Neural cell (in vitro differentiated cells): Measurements from ENCODE around the gene MAGED2. TPM values are rescaled to one million over a fixed set of nuclear protein-coding genes. Genes with fewer than 3 reads are reported as not detected.
"Not testable (repeated sequence)": the region's sequence is repeated elsewhere in the genome, so short reads cannot be mapped to it uniquely, and the experiment has no call there.

ENCODE experiments used
- H2AFZ ChIP-seq: fragments of 200-600, 300-800 bp; sonication (generic), shearing (Covaris generic); 2 replicates; pipeline ENCODE4 v1.6.0; 2014; ENCODE audit warnings: low read depth, mild to moderate bottlenecking, antibody characterized with exemption, low read length, moderate library complexity
- H3F3A ChIP-seq: fragments of 200-600 bp; shearing (Covaris generic); 2 replicates; pipeline ENCODE4 v1.6.1; 2016; ENCODE audit warnings: mild to moderate bottlenecking, moderate library complexity, mixed read lengths, antibody characterized with exemption, low read length; ENCODE audit not compliant: insufficient read depth, poor library complexity, severe bottlenecking
- H3K27ac ChIP-seq: fragments of 200-600, 300-800 bp; sonication (generic), shearing (Covaris generic); 2 replicates; pipeline ENCODE4 v1.5.1; 2014; ENCODE audit warnings: mild to moderate bottlenecking, low read length, moderate library complexity
- H3K27me3 ChIP-seq: fragments of 300-800, 200-600 bp; sonication (generic), shearing (Covaris generic); 2 replicates; pipeline ENCODE4 v1.6.0; 2014; ENCODE audit warnings: mild to moderate bottlenecking, low read depth, low read length, moderate library complexity; ENCODE audit not compliant: insufficient read depth
- H3K36me3 ChIP-seq: fragments of 300-800, 200-600 bp; sonication (generic), shearing (Covaris generic); 2 replicates; pipeline ENCODE4 v1.5.1; 2014; ENCODE audit warnings: mild to moderate bottlenecking, antibody characterized with exemption, low read length, moderate library complexity; ENCODE audit not compliant: insufficient read depth
- H3K4me2 ChIP-seq: fragments of 300-800, 200-600 bp; sonication (generic), shearing (Covaris generic); 2 replicates; pipeline ENCODE4 v1.6.0; 2014; ENCODE audit warnings: mild to moderate bottlenecking, low read length
- H3K4me3 ChIP-seq: fragments of 300-800, 200-600 bp; sonication (generic), shearing (Covaris generic); 2 replicates; pipeline ENCODE4 v1.5.1; 2014; ENCODE audit warnings: mild to moderate bottlenecking, low read length, moderate library complexity
- H3K79me2 ChIP-seq: fragments of 200-600 bp; shearing (Covaris generic); replicated peaks from 2 replicates; pipeline ENCODE4 v1.6.0; 2014; ENCODE audit warnings: mild to moderate bottlenecking, low read length, moderate library complexity; ENCODE audit not compliant: insufficient read depth
- H3K9ac ChIP-seq: fragments of 300-800, 200-600 bp; sonication (generic), shearing (Covaris generic); 2 replicates; pipeline ENCODE4 v1.6.1; 2016; ENCODE audit warnings: mild to moderate bottlenecking, low read length, mixed read lengths
- H3K9me2 ChIP-seq: fragments of 200-600 bp; shearing (Covaris generic); 2 replicates; pipeline ENCODE4 v1.6.1; 2016; ENCODE audit warnings: mild to moderate bottlenecking, low read length, mixed read lengths; ENCODE audit not compliant: insufficient read depth
- H3K9me3 ChIP-seq: fragments of 200-600, 300-800 bp; sonication (generic), shearing (Covaris generic); 2 replicates; pipeline ENCODE4 v1.6.1; 2016; ENCODE audit warnings: mild to moderate bottlenecking, mixed run types, low read length, moderate library complexity, mixed read lengths
- H4K20me1 ChIP-seq: fragments of 200-600 bp; shearing (Covaris generic); 2 replicates; pipeline ENCODE4 v1.6.1; 2016; ENCODE audit warnings: mild to moderate bottlenecking, mixed run types; ENCODE audit not compliant: insufficient read depth
- CTCF ChIP-seq: fragments of 450-650 bp; IDR thresholded peaks from 2 replicates; pipeline ENCODE4 v1.5.1; 2014; ENCODE audit warnings: antibody characterized with exemption, mild to moderate bottlenecking, moderate library complexity; ENCODE audit not compliant: poor library complexity, severe bottlenecking
- EP300 ChIP-seq: fragments of 450-650 bp; conservative IDR thresholded peaks from 2 replicates; pipeline ENCODE4 v1.6.1; 2014; ENCODE audit warnings: antibody characterized with exemption, mild to moderate bottlenecking, moderate library complexity; ENCODE audit not compliant: poor library complexity, severe bottlenecking
- EZH2 ChIP-seq: fragments of 200-600, 300-800 bp; shearing (Covaris generic), sonication (generic); IDR thresholded peaks from 2 replicates; pipeline ENCODE4 v1.6.1; 2014; ENCODE audit warnings: antibody characterized with exemption, low read length, borderline replicate concordance, mild to moderate bottlenecking; ENCODE audit not compliant: insufficient read depth, poor library complexity, severe bottlenecking
- MXI1 ChIP-seq: fragments of 450-650 bp; conservative IDR thresholded peaks from 2 replicates; pipeline ENCODE4 v1.6.1; 2014; ENCODE audit warnings: antibody characterized with exemption, mild to moderate bottlenecking; ENCODE audit not compliant: poor library complexity, severe bottlenecking
- POLR2AphosphoS5 ChIP-seq: IDR thresholded peaks from 2 replicates; pipeline ENCODE4 v1.6.1; 2012
- RAD21 ChIP-seq: fragments of 450-650 bp; conservative IDR thresholded peaks from 2 replicates; pipeline ENCODE4 v1.6.1; 2014; ENCODE audit warnings: antibody characterized with exemption, mild to moderate bottlenecking, moderate library complexity
- REST ChIP-seq: IDR thresholded peaks from 2 replicates; pipeline ENCODE4 v1.6.1; 2012; ENCODE audit warnings: borderline replicate concordance
- SMC3 ChIP-seq: fragments of 450-650 bp; conservative IDR thresholded peaks from 2 replicates; pipeline ENCODE4 v1.6.1; 2014; ENCODE audit warnings: antibody characterized with exemption, mild to moderate bottlenecking, moderate library complexity; ENCODE audit not compliant: poor library complexity
- TAF1 ChIP-seq: IDR thresholded peaks from 2 replicates; pipeline ENCODE4 v1.6.1; 2012; ENCODE audit warnings: low read depth
- polyA plus RNA-seq: library from polyadenylated mRNA; depleted of rRNA; stranded (reverse); fragments of >200 nt; gene quantifications from 2 replicates; pipeline ENCODE4 v1.2.3, GENCODE V29; 2014

MAGED2 gene
- polyA plus RNA-seq, 1 donor from 2014 or later = 982 TPM

- Histone ChIP-seq H3K36me3 (no peaks in the 10 kb centered on the region), H3K79me2 (no peaks in the 10 kb centered on the region), H2AFZ (no peak overlapping the region), H3K4me3 (no peak overlapping the region), H4K20me1 (no peaks in the 10 kb centered on the region), H3K27ac (no peak overlapping the region), H3K9me2 (no peaks in the 10 kb centered on the region), H3F3A (no peaks in the 10 kb centered on the region), H3K27me3 (no peaks in the 10 kb centered on the region), H3K9me3 (no peaks in the 10 kb centered on the region), H3K4me2 (no peak overlapping the region), H3K9ac (no peak overlapping the region)
- TF ChIP-seq TAF1 (no peak), MXI1 (no peak), EZH2 (no peak), SMC3 (no peak), POLR2AphosphoS5 (no peak), REST (no peak), EP300 (no peak), RAD21 (no peak), CTCF (no peak)
Measured at GRCh38 chrX:54788446-54788845, 19.1 kb upstream of the MAGED2 start.

- not testable (repeated sequence) for H3K9me3 ChIP-seq, H4K20me1 ChIP-seq, H3K27me3 ChIP-seq, H3K79me2 ChIP-seq, H3K9ac ChIP-seq, H3K4me3 ChIP-seq, H3K36me3 ChIP-seq, H3K4me2 ChIP-seq, H3F3A ChIP-seq, H2AFZ ChIP-seq, H3K9me2 ChIP-seq, H3K27ac ChIP-seq
Measured at GRCh38 chrX:54789405-54789804, 18.1 kb upstream of the MAGED2 start.

GRCh38 chrX:54794028-54794427 is 13.5 kb upstream of the MAGED2 start:
- Histone ChIP-seq H3K36me3 (no peaks in the 10 kb centered on the region), H3K4me2 (no peak overlapping the region), H3K9me3 (no peaks in the 10 kb centered on the region), H3K9ac (no peak overlapping the region), H2AFZ (no peak overlapping the region), H3K4me3 (no peak overlapping the region), H3K27me3 (no peaks in the 10 kb centered on the region), H3K9me2 (no peaks in the 10 kb centered on the region), H4K20me1 (no peaks in the 10 kb centered on the region), H3F3A (no peaks in the 10 kb centered on the region), H3K27ac (no peak overlapping the region), H3K79me2 (no peaks in the 10 kb centered on the region)
- no peak for TF ChIP-seq RAD21
- no peak for TF ChIP-seq TAF1
- TF ChIP-seq SMC3 = no peak
- no peak for TF ChIP-seq POLR2AphosphoS5
- TF ChIP-seq EP300 = no peak
- TF ChIP-seq EZH2 = no peak
- TF ChIP-seq CTCF = no peak
- no peak for TF ChIP-seq REST
- TF ChIP-seq MXI1 = no peak
